Anterior cingulate cortex (tissue), 58 donors: ENCODE results near the gene APOH.
"Not testable (repeated sequence)": the region's sequence is repeated elsewhere in the genome, so short reads cannot be mapped to it uniquely, and the experiment has no call there.

ENCODE experiments used
- DNase-seq, 58 donors: peaks; one replicate each; lab custom pipeline; 2025; lab: John Stamatoyannopoulos, UW

APOH gene

DNA sequence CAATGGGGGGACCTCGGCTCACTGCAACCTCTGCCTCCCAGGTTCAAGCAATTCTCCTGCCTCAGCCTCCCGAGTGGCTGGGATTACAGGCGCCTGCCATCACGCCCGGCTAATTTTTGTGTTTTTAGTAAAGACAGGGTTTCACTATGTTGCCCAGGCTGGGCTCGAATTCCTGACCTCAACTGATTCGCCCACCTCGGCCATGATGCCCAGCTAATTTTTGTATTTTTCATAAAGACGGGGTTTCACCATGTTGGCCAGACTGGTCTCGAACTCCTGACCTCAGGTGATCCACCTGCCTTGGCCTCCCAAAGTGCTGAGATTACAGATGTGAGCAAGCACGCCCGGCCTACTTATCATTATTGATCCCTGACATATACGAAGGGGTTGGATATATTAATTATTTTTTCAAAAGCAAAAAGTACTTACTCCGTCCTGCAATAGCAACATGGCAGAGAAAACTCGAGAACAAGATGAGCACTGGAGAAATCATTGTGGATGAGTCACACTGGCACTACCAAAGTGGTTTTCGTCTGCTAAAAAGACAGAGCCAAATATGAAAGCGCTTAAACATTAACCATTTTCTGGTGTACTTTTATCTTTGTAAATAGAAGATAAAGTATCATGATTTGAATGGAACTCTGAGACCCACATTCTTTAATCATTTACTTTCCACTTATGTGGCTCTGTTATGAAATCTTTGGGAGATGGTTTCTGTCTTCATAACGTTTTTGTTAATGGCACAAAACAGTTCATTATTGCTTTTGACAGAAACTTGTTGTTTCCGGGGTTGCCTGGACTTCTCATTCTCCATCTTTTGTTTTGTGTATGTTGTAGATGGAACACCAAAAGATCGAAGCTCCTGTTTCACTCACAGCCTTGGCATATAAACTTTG, at the start of gene APOH:
Gene APOH, minus strand, starts transcription at position 529 of the 896 bp plus-strand sequence. Its CDS starts 36 bp downstream, at position 493.
- DNase-seq, result no peak

DNA sequence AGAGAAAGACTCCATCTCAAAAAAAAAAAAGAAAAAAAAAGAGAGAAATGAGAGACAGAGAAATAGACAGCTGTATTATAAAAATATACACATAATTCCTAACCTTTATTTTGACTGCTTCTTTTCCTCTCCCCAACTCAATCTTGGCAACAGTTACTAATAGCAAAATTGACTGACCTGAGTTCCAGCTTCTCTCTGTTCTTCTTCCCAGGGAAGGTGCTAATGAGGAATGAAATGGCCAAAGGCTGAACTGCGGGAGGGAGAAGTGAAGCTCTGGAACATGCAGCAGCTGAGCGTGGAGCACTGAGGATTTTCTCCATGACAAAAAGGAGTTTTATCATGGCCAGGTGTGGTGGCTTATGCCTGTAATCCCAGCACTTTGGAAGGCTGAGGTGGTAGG, 48.0 kb upstream of the APOH start:
- no peak for DNase-seq

- no peak for DNase-seq
Observed at GRCh38 chr17:66276328-66276937, 47.2 kb upstream of the APOH start.

GRCh38 chr17:66275651-66276050, 46.4 kb upstream of the APOH start:
- no peak for DNase-seq

DNA sequence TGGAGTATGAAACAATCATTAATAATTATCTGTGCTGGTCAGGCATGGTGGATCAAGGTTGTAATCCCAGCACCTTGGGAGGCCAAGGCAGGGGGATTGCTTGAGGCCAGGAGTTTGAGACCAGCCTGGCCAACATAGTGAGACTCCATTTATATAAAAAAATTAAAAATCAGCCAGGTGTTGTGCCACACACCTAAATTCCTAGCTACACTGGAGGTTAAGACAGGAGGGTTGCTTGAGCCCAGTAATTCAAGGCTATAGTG, 44.3 kb upstream of the APOH start:
- no peak for DNase-seq

DNA sequence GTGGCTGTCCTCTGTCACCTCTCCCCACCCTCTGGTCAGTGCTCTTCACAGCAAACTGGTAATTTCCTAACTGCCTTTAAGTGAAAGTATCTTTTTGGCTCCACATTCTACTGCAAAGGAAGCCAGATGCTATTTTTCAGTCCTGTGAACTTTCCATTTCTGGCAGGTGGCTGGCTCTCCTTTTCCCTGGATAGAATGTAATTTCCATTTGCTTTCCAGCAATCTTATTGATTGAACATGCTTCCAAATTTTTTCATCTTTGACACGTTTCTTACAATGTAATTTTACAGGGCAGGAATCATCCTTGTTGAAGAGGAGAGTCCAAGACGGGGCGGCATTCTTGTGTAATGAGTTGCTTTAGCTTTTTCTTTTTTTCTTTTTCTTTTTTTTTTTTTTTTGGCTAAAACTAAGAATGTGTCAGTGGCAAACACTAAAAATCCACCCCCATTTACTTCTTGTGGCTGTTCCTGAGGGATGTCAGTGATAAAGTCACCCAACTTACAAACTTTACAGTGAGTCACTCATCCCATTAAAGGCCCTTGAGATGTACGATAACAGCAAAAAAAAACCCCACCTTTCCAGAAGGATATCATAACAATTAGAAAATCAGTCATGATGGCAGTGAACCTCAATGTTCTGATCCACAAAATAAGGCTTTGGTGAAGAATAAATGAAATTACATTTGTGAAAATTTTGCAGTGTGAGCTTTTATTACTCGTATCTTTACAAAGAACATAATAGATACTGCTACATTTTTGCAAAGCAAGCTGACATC, 43.8 kb upstream of the APOH start:
- no peak for DNase-seq

DNA sequence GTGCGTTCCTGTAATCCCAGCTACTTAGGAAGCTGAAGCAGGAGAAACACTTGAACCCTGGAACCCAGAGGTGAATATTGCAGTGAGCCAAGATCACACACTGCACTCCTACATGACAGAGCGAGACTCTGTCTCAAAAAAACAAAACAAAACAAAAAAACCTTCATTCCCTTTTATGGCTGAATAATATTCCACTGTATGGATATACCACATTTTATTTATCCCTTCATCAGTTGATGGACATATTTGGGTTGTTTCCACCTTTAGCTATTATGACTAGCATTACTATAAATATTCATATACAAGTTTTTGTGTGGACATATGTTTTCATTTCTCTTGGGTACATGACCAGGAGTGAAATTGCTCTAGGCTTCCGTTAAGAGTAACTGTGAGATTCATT, 42.3 kb upstream of the APOH start:
- no peak for DNase-seq

- no peak for DNase-seq
Observed at GRCh38 chr17:66270106-66270505, 40.9 kb upstream of the APOH start.

DNA sequence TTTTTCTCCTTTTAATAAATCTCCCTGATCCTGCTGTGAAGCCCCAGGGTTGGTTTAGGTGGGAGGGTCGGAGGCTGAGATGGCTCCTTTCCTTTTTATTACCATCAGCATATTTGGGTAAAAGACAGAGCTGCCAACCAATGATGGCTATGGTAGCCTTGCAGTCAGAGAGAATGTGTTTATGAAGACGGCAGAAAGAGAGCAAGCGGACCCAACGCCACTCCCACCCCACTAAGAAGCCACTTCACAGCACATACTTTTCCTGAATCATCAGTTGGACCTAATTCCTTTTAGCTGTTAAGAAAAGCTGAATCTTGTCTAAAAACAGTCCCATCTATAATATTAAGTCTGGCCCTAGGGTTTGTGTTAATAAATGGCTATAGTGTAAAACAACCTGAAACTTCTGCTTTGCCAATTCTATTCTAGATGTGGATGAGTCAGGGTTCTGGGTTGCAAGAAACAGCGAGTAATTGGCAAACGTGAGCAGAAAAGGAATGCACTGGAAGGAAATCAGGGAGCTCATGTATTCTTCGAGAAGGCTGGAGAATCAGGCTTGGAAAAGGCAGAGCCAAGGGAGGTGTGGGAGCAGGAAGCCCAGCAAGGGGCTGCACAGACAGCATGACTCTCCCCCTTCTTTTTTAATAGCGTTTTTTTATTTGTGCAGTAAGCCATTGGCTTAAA, 39.2 kb upstream of the APOH start:
- DNase-seq, result no peak

DNA sequence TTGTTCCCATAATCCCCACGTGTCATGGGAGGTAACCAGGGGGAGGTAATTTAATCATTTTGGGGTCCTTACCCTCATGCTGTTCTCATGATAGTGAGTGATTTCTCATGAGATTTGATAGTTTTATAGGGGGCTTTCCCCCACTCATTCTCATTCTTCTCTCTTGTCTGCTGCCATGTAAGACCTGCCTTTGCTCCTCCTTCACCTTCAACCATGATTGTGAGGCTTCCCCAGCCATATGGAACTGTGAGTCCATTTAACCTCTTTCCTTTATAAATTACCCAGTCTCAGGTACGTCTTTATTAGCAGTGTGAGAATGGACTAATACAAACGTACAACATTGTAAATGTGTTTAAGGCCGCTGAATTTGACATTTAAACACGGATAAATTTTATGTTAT, 35.5 kb upstream of the APOH start:
- DNase-seq, result no peak

GRCh38 chr17:66262767-66263166, 33.6 kb upstream of the APOH start:
- no peak for DNase-seq

- no peak for DNase-seq
Observed at GRCh38 chr17:66260688-66261087, 31.5 kb upstream of the APOH start.

DNA sequence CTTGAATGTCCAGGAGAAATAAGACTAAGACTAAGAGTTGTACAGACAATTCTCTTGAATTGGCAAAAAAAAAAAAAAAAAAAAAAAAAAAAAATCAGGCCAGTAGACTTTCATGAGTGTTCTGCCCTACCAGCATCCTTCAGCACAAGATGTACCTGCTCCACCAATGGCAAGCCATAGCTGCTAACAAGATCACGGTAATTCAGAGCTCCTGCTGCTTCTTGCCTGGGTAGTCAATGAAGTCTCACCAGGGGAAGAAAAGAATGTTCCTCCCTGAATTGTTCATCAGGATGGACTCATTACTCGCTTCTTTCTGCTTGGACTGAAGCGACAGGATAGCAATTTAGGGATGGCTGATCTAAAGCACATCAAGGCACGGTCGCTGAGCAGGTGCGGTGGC, 31.1 kb upstream of the APOH start:
- DNase-seq, result no peak

GRCh38 chr17:66255527-66255971, 26.3 kb upstream of the APOH start:
- DNase-seq, result no peak

DNA sequence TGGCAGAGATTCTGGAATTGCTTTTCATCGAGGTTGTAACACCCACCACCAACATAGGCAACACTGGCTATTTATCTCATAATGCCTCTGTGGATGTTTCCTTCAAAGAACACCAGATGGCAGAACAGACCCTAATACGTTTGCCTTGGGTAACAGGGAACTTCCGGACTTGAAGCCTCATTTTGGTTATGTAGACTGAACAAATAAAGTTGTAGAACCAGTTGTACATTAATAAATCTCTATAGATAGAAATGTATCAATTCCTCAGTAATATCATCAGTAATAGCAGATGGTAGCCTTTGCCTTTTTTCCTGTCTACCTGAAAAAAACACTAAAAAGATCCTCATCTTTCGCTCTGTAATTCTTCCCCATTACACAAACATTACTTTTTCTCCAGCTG, 25.9 kb upstream of the APOH start:
- DNase-seq, result peak in 16 of 58 donors; percentile 1 to 48 (median 10)

GRCh38 chr17:66253458-66253857, 24.2 kb upstream of the APOH start:
- DNase-seq, result not testable (repeated sequence)

DNA sequence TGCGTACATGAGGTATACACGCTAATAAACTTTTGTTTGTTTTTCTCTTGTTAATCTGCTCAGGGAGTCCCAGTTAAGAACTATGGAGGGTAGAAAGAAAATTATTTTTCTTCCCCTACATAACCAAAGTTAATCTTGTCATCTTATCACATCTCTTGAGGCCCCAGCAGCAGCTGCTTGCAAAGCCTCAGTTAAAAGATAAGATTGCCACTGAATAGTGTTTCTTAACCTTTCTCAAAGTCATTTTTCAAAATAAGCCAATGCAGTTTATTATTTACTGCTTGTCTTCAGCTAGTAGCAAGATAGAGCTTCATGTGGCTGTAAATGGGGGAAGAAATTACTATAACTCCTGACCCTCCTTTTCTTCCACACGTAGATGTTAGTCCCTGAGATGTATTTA, 21.5 kb upstream of the APOH start:
- DNase-seq, result no peak

DNA sequence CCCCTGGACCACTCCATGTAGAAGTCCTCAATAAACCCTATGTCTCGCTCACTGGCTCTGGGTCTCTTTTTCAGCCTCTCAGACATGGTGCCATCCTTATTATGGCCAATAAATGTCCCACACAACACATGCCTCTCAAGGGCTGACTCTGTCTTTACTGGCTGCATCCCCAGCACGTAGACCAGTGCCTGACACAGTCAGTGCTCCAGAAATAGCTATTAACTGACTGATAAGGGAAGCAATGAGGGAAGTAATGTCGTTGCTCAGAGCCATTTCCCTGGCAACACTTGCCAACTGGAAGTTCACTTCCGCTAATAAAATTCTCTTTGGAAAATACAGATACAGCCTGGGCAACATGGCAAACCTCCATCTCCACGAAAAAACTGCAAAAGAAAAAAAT, 19.1 kb upstream of the APOH start:
- DNase-seq, result no peak

DNA sequence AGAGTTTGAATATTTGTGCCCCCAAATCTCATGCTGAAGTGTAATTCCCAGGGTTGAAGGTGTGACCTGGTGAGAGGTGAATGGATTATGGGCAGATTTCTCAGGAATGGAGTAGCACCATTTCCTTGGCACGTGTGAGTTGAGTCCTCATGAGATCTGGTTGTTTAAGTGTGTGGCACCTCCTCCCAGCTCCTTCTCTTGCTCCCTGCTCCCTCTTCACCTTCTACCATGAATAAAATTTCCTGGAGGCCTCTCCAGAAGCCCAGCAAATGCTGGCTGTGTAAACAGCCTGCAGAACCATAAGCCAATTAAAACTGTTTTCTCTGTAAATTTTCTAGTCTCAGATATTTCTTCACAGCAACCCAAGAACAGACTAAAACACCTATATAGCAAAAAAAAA, 12.6 kb upstream of the APOH start:
- no peak for DNase-seq

GRCh38 chr17:66240630-66241029, 11.4 kb upstream of the APOH start:
- no peak for DNase-seq

GRCh38 chr17:66240013-66240412, 10.8 kb upstream of the APOH start:
- no peak for DNase-seq
